Transverse colon (tissue), 4 donors: ENCODE results near the gene SNX1.

ENCODE experiments used
- EP300 ChIP-seq: sonication (generic); formaldehyde crosslinking; IDR thresholded peaks from one replicate; pipeline ENCODE4 v1.6.1; 2017; ENCODE audit warnings: antibody characterized with exemption, low read depth
- POLR2A ChIP-seq: fragments of 450-650 bp; IDR thresholded peaks from one replicate; pipeline ENCODE4 v1.6.1; 2016; ENCODE audit warnings: antibody characterized with exemption, mild to moderate bottlenecking, moderate library complexity
- POLR2AphosphoS5 ChIP-seq, 3 donors: sonication (generic); formaldehyde crosslinking; IDR thresholded peaks; one replicate each; pipeline ENCODE4 v1.6.1; 2016; ENCODE audit warnings: antibody characterized with exemption in 3 of 3
- TF ChIP-seq, protein P1 (sequence below), 5 experiments: fragments of 200-600 bp in 3 of 5; fragments of 450-650 bp in 2 of 5; sonication (generic) in 3 of 5; IDR thresholded peaks; 1 replicate in 2 of 5; 2 replicates in 3 of 5; pipeline ENCODE4 v1.5.1; 2016 to 2017; ENCODE audit warnings: antibody characterized with exemption in 5 of 5, inconsistent platforms in 3 of 5, mild to moderate bottlenecking in 2 of 5, moderate library complexity in 1 of 5

DNA sequence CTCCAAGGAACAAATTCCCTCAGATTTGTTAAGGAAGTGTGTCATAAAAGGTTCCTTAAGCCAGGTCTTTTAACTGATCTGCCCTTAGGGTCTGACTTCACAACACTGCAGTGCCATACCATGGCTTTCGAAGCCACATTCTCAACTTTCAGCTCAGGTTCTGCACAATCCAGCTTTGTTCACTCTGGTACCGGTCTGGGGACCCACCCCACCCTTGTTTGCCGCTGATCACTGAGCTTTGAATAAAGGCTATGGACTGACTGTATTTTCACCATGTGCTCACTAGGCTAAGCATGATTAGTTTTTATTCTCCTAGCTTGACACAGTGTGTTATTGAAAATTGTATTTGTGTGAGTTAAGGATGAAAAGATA is 15.9 kb downstream of the SNX1 start:
- TF ChIP-seq, protein P1, sequence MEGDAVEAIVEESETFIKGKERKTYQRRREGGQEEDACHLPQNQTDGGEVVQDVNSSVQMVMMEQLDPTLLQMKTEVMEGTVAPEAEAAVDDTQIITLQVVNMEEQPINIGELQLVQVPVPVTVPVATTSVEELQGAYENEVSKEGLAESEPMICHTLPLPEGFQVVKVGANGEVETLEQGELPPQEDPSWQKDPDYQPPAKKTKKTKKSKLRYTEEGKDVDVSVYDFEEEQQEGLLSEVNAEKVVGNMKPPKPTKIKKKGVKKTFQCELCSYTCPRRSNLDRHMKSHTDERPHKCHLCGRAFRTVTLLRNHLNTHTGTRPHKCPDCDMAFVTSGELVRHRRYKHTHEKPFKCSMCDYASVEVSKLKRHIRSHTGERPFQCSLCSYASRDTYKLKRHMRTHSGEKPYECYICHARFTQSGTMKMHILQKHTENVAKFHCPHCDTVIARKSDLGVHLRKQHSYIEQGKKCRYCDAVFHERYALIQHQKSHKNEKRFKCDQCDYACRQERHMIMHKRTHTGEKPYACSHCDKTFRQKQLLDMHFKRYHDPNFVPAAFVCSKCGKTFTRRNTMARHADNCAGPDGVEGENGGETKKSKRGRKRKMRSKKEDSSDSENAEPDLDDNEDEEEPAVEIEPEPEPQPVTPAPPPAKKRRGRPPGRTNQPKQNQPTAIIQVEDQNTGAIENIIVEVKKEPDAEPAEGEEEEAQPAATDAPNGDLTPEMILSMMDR (IDR thresholded peaks at IDR 0.05), result no peak
- TF ChIP-seq EP300, result no peak
- no peak for TF ChIP-seq POLR2AphosphoS5 (IDR thresholded peaks at IDR 0.05)
- TF ChIP-seq POLR2A, result no peak
